Astrocyte of the spinal cord (primary cell): ENCODE data around the gene ZMPSTE24.
"Not testable (repeated sequence)": the region's sequence is repeated elsewhere in the genome, so short reads cannot be mapped to it uniquely, and the experiment has no call there.

Source experiments
- DNase-seq: peaks from one replicate; pipeline ENCODE4 v3.0.0; 2011; ENCODE audit warnings: low read depth, low spot score
- H3K4me3 ChIP-seq: 2 replicates; pipeline ENCODE4 v1.5.1; 2011; ENCODE audit warnings: low read depth, mild to moderate bottlenecking, low read length, moderate library complexity
- CTCF ChIP-seq: IDR thresholded peaks from 2 replicates; pipeline ENCODE4 v1.5.1; 2012; ENCODE audit warnings: low read depth, mild to moderate bottlenecking, low read length, inconsistent platforms
- in situ Hi-C: cut with HindIII; loops from 2 replicates; pipeline ENCODE4 v1.10.0; 2017; ENCODE audit warnings: low sequenced_read_pairs

ZMPSTE24 gene

GRCh38 chr1:40257688-40258444 is at the start of gene ZMPSTE24:
Gene ZMPSTE24, plus strand, starts transcription at chr1:40258236. Its CDS starts 36 bp downstream, at chr1:40258272.
- TF ChIP-seq CTCF = no peak
- peak; percentile 99 for DNase-seq

GRCh38 chr1:40210511-40211204 is 47.4 kb upstream of the ZMPSTE24 start:
- no peak overlapping the region for H3K4me3 ChIP-seq
- TF ChIP-seq CTCF = no peak
- in situ Hi-C loops = no loop called here
- no peak for DNase-seq

More at GRCh38 chr1:40257688-40258444, at the start of gene ZMPSTE24:
- in situ Hi-C loops = no loop called here
- H3K4me3 ChIP-seq = peak within 1 kb of the TSS; percentile 97

- no peak overlapping the region for H3K4me3 ChIP-seq
- TF ChIP-seq CTCF = no peak
- in situ Hi-C loops = no loop called here
- no peak for DNase-seq
These were observed 39.7 kb upstream of the ZMPSTE24 start for GRCh38 chr1:40218333-40218732.

- DNase-seq, H3K4me3 ChIP-seq, in situ Hi-C loops: not testable (repeated sequence)
These were observed 36.5 kb upstream of the ZMPSTE24 start for GRCh38 chr1:40221471-40221905.

- DNase-seq = no peak
- H3K4me3 ChIP-seq = no peak overlapping the region
- TF ChIP-seq CTCF = no peak
- in situ Hi-C loops = no loop called here
These were observed 35.9 kb upstream of the ZMPSTE24 start for GRCh38 chr1:40221977-40222772.

- DNase-seq = no peak
- no peak for TF ChIP-seq CTCF
- in situ Hi-C loops = no loop called here
- no peak overlapping the region for H3K4me3 ChIP-seq
These were observed 34.0 kb upstream of the ZMPSTE24 start for GRCh38 chr1:40224040-40224439.
